Activated T-cell treated with anti-CD3 and anti-CD28 coated beads, Interleukin-2, amount 50 U/mL, for 24 hours (primary cell): ENCODE data around the gene PDE4D.
"Not testable (repeated sequence)": the region's sequence is repeated elsewhere in the genome, so short reads cannot be mapped to it uniquely, and the experiment has no call there.

Source experiments
- DNase-seq: peaks from one replicate; pipeline ENCODE4 v3.0.0-alpha.2; 2020
- H3K27ac Mint-ChIP-seq: 2 replicates; pipeline ENCODE4 v1.8.0; 2020; ENCODE audit warnings: mild to moderate bottlenecking, mixed read lengths
- H3K27me3 Mint-ChIP-seq: 2 replicates; pipeline ENCODE4 v1.8.0; 2020; ENCODE audit warnings: mixed read lengths
- H3K36me3 Mint-ChIP-seq: 2 replicates; pipeline ENCODE4 v1.8.0; 2020; ENCODE audit warnings: low read depth, mixed read lengths
- H3K4me1 Mint-ChIP-seq: 2 replicates; pipeline ENCODE4 v1.8.0; 2020; ENCODE audit warnings: low read depth, mixed read lengths
- H3K4me3 Mint-ChIP-seq: 2 replicates; pipeline ENCODE4 v1.8.0; 2020; ENCODE audit warnings: mild to moderate bottlenecking, moderate library complexity, mixed read lengths
- H3K9me3 Mint-ChIP-seq: 2 replicates; pipeline ENCODE4 v1.8.0; 2020; ENCODE audit warnings: mixed read lengths

Gene PDE4D

DNA sequence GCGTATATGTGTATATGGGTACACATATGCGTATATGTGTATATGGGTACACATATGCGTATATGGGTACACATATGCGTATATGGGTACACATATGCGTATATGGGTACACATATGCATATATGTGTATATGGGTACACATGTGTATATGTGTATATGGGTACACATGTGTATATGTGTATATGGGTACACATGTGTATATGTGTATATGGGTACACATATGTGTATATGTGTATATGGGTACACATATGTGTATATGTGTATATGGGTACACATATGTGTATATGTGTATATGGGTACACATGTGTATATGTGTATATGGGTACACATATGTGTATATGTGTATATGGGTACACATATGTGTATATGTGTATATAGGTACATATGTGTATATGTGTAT lies 131.3 kb downstream of the PDE4D start:
- DNase-seq, H3K4me3 Mint-ChIP-seq, H3K9me3 Mint-ChIP-seq, H3K36me3 Mint-ChIP-seq, H3K27ac Mint-ChIP-seq: not testable (repeated sequence)
- peaks cover 25% of the 10 kb centered on the region for H3K27me3 Mint-ChIP-seq
- peaks cover 15% of the 10 kb centered on the region for H3K4me1 Mint-ChIP-seq

DNA sequence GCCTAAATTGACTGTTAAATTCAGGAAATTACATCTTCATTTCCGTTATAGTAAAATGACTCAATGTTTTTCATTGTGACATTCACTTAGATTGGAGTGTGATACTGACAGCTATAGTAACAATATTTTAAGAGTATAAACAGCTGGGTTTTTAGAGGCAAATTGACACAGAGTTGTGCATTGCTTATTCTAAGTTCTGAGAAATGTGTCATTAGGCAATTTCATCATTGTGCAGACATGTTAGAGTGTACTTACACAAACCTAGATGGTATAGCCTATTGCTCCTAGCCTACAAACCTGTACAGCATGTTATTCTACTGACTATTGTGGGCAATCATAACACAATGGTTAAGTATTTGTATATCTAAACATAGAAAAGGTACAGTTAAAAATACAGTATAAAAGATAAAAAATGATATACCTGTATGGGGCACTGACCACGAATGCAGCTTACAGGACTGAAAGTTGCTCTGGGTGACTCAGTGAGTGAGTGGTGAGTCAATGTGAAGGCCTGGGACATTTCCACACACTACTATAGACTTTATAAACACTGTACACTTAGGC lies 132.7 kb downstream of the PDE4D start:
- Mint-ChIP-seq H3K9me3 (no peaks in the 10 kb centered on the region), H3K27me3 (peaks cover 12% of the 10 kb centered on the region), H3K4me1 (peaks cover 15% of the 10 kb centered on the region), H3K36me3 (no peaks in the 10 kb centered on the region), H3K4me3 (no peak overlapping the region), H3K27ac (peak overlapping the region; percentile 22)
- no peak for DNase-seq

DNA sequence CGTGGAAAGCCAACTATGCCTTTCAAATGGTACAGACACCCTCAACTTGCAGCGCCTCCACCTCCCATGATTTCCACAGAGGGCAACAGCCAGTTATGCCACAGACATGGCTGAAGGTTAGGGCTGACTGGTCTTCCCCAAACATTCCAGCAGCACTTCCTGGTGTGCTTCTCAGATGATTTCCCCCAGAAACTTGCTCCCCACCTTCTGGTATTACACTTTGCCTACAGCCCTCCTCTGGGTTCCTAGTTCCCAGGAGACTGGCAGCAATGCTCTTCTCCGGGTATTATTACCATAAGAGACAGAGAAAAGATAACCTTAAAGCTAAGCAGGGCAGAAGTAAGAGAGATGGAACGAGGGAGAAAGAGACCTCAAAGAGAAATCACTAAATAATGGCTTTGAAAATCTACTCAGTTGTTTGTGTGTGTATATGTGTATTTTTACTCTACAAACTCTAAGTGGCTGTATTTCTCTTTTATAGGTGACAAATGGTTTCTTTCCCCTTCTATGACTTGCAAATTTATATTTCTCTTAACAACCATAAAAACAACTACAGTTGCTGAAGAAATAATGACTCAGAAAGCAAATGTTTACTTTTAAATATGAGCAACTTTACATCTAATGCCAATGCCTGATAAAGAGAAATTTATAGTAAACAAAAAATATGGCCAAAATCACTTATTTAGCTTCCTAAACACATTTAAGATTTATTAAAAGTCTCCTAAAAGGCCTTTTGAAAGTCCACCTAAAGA lies 133.8 kb downstream of the PDE4D start:
- no peak for DNase-seq
- no peaks in the 10 kb centered on the region for H3K36me3 Mint-ChIP-seq
- H3K27me3 Mint-ChIP-seq = peaks cover 3% of the 10 kb centered on the region
- no peak overlapping the region for H3K27ac Mint-ChIP-seq
- peaks cover 15% of the 10 kb centered on the region for H3K4me1 Mint-ChIP-seq
- no peaks in the 10 kb centered on the region for H3K9me3 Mint-ChIP-seq
- no peak overlapping the region for H3K4me3 Mint-ChIP-seq

DNA sequence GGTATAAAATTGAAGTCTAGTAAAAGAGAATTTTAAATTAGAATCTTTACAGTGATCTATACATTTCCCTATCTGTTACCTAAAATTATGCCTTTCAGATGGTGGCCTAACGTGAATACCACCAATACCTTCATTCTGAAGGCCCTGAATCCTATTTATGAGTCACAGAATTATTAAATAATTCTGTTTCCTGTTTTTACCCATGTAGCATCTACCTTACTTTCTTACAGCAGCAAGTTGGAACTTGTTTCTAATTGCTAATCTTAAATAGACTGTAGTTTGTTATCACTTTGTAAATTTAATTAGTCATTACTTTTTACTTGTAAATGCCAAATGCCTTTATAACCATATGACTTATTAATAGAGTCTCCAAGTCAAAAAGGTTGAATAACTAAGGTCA lies 135.0 kb downstream of the PDE4D start:
- Mint-ChIP-seq H3K27me3 (peaks cover 1% of the 10 kb centered on the region), H3K9me3 (no peaks in the 10 kb centered on the region), H3K4me1 (peaks cover 11% of the 10 kb centered on the region), H3K36me3 (no peaks in the 10 kb centered on the region), H3K4me3 (no peak overlapping the region), H3K27ac (no peak overlapping the region)
- DNase-seq = no peak

DNA sequence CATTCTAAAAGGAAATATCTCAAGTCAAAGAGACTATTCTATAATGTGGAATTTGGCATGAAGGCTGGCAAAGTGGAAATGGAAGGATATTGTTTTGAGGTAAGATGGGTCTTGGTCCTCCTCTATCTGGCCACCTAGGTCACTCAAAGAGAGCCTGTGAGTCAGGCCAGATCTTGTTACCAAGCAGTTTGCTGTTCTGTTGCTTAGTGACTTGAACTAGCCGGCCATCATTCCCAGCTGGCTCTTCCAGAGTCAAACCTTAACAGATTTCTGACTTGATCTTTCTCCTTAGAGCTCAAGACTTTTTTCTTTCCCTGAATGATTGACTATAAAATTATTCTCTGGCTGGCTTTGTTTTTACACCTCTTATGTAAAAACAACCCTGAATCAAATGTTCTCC lies 136.1 kb downstream of the PDE4D start:
- Mint-ChIP-seq H3K36me3 (no peaks in the 10 kb centered on the region), H3K9me3 (no peaks in the 10 kb centered on the region), H3K27ac (no peak overlapping the region), H3K4me1 (peaks cover 9% of the 10 kb centered on the region), H3K27me3 (no peaks in the 10 kb centered on the region), H3K4me3 (no peak overlapping the region)
- no peak for DNase-seq

DNA sequence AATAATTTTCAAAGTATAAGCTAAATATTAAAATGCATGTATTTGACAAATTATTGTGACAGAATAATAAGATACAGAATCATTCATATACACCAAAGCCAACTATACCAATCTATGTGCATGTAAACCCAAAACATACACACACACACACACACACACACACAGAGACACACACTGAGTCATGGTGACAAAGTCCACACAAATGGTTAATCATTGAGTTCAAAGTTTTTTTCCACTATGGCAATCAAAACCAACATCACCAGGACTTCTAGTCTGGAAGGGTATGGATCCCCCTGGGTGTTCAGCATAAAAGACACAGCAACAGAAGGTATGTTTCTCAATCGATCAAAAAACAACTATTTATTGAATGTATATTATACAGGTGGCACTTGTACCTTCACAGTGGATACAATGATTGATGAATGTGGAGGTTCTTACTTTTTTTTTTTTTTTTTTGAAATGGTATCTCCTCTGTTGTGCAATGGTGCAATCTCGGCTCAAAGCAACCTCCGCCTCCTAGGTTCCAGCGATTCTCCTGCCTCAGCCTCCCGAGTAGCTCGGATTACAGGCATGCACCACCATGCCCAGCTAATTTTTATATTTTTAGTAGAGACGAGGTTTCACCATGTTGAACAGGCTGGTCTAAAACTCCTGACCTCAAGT lies 137.0 kb downstream of the PDE4D start:
- H3K4me3 Mint-ChIP-seq = no peak overlapping the region
- H3K36me3 Mint-ChIP-seq = no peaks in the 10 kb centered on the region
- H3K27ac Mint-ChIP-seq = no peak overlapping the region
- no peaks in the 10 kb centered on the region for H3K27me3 Mint-ChIP-seq
- no peaks in the 10 kb centered on the region for H3K9me3 Mint-ChIP-seq
- H3K4me1 Mint-ChIP-seq = peaks cover 9% of the 10 kb centered on the region
- DNase-seq = no peak

DNA sequence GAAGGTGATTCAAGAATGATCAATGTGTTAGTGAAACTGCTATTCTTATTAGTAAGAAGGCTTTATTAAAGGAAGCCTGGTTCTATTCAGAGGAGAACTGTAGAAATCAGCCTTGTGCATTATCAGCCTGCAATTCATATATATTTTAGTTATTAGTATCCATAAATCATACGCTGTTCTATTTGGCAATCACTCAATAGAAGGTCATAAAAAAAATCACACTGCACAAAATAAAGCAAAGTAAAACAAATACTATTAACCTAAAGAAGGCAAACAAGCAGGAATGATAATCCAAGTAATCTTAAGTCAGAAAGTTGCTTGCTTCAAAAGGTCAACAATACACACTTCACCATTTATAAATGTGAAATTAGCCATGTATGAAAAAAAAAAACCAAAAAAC lies 138.1 kb downstream of the PDE4D start:
- Mint-ChIP-seq H3K36me3 (no peaks in the 10 kb centered on the region), H3K9me3 (no peaks in the 10 kb centered on the region), H3K4me1 (peaks cover 6% of the 10 kb centered on the region), H3K27ac (no peak overlapping the region), H3K27me3 (no peaks in the 10 kb centered on the region), H3K4me3 (no peak overlapping the region)
- DNase-seq = no peak

DNA sequence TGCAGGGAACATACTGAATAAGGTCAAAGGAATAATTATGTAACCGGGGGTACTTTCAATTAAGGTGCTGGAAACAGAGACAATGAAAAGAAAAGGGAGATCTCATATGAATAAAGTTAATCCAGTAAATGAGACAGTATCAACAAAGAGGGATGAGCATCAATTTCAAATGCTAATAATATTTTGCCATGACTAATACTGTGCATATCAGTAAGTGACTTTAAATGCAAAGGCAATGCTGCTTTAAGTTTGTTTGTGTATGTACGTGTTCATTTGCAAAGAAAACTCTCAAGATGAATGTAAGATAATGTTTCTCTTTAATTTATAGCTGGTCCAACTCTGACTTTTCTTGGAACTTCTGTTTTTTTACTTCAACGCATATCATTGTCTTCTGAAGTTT lies 139.9 kb downstream of the PDE4D start:
- Mint-ChIP-seq H3K4me1 (no peaks in the 10 kb centered on the region), H3K36me3 (no peaks in the 10 kb centered on the region), H3K9me3 (no peaks in the 10 kb centered on the region), H3K4me3 (no peak overlapping the region), H3K27ac (no peak overlapping the region), H3K27me3 (no peaks in the 10 kb centered on the region)
- DNase-seq = no peak

DNA sequence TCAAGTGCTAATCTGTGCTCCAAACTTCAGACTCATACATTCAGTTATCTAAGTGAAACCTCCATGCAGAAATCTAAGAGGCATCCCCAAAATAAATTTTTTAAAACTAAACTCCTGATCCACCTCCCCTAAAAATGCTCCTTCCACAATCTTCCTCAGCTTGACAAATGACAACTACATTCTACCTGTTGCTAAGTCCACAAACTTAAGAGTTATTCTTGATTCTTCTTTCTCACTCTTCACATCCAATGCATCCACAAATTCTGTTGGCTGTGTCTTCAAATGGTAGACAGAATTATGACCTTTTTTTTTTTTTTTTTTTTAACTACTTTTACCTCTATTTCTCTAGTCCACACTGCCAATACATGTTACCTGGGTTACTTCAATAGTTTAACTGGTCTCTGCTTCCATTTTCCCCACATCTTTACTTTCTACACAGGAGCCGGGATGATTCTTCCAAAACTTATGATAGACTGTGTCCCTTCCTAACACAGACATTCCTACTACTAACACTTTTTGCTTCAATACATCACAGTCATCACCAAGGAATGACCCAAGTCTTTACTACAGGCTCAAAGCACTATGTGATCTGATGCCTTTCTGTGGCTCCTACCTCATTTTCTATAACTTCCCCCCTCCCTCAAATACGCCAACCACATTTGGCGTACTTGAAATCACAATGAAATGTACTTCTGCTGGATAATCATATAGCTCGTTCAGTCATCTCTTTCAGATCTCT lies 143.6 kb downstream of the PDE4D start:
- no peak for DNase-seq
- H3K27me3 Mint-ChIP-seq = no peaks in the 10 kb centered on the region
- H3K36me3 Mint-ChIP-seq = no peaks in the 10 kb centered on the region
- no peaks in the 10 kb centered on the region for H3K4me1 Mint-ChIP-seq
- H3K4me3 Mint-ChIP-seq = no peak overlapping the region
- no peaks in the 10 kb centered on the region for H3K9me3 Mint-ChIP-seq
- H3K27ac Mint-ChIP-seq = no peak overlapping the region

DNA sequence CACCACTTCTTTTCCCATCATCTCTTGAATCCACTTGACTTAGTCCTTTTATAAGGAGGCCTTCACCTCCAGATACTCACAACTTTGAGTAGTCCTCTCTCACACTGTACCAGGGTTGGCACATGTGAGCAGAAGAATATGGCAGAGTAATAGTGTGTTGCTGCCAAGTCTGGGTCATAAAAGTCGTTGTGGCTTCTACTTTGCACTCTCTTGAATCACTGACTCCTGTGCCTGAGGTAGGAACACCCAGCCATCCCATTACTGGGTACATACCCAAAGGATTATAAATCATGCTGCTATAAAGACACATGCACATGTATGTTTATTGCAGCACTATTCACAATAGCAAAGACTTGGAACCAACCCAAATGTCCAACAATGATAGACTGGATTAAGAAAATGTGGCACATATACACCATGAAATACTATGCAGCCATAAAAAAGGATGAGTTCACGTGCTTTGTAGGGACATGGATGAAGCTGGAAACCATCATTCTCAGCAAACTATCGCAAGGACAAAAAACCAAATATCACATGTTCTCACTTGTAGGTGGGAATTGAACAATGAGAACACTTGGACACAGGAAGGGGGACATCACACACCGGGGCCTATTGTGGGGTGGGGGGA lies 145.4 kb downstream of the PDE4D start:
- DNase-seq, H3K9me3 Mint-ChIP-seq, H3K4me1 Mint-ChIP-seq, H3K27ac Mint-ChIP-seq, H3K36me3 Mint-ChIP-seq, H3K4me3 Mint-ChIP-seq, H3K27me3 Mint-ChIP-seq: not testable (repeated sequence)

DNA sequence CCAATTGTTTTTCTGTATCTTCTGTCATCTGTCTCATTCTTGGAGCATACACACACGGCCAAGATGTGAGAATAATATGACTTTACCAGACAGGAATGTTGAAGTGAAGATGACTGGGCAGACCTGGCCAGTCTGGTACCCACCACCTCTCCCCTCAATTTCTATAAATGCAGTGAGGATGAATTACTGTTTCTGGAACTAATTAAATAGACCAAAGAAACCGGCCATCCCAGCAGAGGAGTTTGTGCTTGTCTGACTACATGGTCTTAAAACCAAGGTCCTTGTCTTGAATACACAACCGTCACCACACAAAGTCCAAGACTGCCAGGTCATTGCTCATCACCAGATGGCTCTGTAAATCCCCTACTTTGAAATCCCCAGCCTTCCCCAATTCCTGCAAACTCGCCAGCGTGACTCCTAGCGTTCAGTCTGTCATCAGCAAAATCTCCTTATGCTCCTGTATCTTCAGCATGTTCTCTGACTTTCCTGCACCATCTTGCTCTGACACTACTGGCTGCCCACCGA lies 147.2 kb downstream of the PDE4D start:
- Mint-ChIP-seq H3K4me3 (no peak overlapping the region), H3K27ac (no peak overlapping the region)

DNA sequence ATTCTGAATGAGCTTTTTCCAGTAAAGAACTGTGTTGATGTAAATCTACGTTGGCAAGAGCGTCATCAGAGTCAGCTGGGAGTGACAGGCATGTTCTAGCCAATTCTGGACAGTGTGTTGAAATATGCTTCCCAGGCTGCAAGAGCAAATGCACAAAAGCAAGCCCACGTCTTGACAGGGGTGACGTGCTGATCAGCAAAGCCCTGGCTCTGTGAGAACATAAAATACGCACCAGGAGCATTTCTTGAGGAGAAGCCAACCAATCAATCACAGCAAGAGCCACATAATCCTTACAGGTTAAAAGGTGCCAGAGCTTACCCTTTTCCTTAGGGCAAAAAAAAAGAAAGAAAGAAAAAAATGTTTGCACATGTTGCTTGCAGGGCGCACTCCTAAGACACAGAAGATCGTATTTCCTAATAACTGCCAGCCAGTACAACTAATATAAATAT lies 148.1 kb downstream of the PDE4D start:
- DNase-seq = no peak
- Mint-ChIP-seq H3K27me3 (peaks cover 5% of the 10 kb centered on the region), H3K36me3 (no peaks in the 10 kb centered on the region), H3K4me1 (no peaks in the 10 kb centered on the region), H3K4me3 (no peak overlapping the region), H3K27ac (no peak overlapping the region), H3K9me3 (peaks cover 2% of the 10 kb centered on the region)

More for the DNA sequence above, 147.2 kb downstream of the PDE4D start:
- H3K9me3 Mint-ChIP-seq = no peaks in the 10 kb centered on the region
- no peak for DNase-seq
- H3K36me3 Mint-ChIP-seq = no peaks in the 10 kb centered on the region
- H3K27me3 Mint-ChIP-seq = no peaks in the 10 kb centered on the region
- H3K4me1 Mint-ChIP-seq = no peaks in the 10 kb centered on the region

DNA sequence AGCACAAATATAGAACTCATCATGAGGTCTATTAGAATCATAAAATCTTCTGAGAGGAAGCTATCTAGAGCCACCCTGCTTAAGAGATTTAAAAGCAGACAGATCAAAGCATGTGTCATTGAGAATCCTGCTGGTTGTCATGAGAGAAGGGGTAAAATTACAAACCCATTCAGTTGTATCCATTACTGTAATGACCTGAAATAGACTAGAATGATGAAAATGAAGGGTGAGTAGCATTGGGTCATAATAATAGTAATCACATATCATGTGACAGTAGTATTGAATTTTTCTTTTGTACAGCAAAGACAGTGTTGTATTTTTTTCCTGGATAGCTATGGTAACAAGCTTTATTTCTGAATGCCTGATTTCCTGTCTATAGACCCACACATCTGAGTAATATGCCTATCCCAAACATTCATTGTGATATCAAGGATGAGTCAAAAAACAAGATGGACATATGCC lies 149.0 kb downstream of the PDE4D start:
- DNase-seq = no peak
- no peaks in the 10 kb centered on the region for H3K36me3 Mint-ChIP-seq
- peaks cover 2% of the 10 kb centered on the region for H3K9me3 Mint-ChIP-seq
- H3K4me1 Mint-ChIP-seq = no peaks in the 10 kb centered on the region
- no peak overlapping the region for H3K4me3 Mint-ChIP-seq
- H3K27ac Mint-ChIP-seq = no peak overlapping the region
- peaks cover 5% of the 10 kb centered on the region for H3K27me3 Mint-ChIP-seq

DNA sequence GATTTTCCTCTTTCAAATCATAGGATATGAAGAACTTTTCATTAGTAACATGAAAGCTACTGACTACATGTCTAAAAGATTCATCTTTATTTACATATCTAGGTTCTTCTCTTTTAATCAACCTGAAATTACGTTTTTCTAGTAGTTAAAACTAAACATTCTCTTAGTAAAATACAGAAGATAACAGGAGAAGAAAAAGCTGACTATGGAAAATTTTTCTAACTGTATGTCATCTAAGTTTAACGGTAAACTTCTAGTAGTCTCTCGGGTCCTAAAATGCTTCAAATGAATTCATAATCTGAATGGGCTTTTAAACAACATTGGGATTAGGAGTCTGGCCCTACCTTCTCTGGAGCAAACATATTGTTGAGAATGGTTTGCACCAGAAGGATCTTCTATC lies 151.9 kb downstream of the PDE4D start:
- no peaks in the 10 kb centered on the region for H3K4me1 Mint-ChIP-seq
- DNase-seq = no peak
- H3K27ac Mint-ChIP-seq = no peak overlapping the region
- H3K27me3 Mint-ChIP-seq = peaks cover 5% of the 10 kb centered on the region
- H3K4me3 Mint-ChIP-seq = no peak overlapping the region
- H3K9me3 Mint-ChIP-seq = peaks cover 2% of the 10 kb centered on the region
- no peaks in the 10 kb centered on the region for H3K36me3 Mint-ChIP-seq
